Activated CD4-positive, alpha-beta T cell treated with anti-CD3 and anti-CD28 coated beads for 36 hours (primary cell): ENCODE data around the gene OTOF. TPM values are rescaled to one million over a fixed set of nuclear protein-coding genes. Genes with fewer than 3 reads are reported as not detected.
A peak's percentile ranks its signal among the peaks of the same experiment; 100 is the strongest.

Experiments
- ATAC-seq: fragments of 200-7000 bp; cut with Tn5 transposase; one replicate; pipeline ENCODE4 v1.10.0; 2021; ENCODE audit warnings: mild to moderate bottlenecking, moderate library complexity
- CTCF ChIA-PET: fragments of 350-600 bp; sonication (Branson Sonifier 250); formaldehyde crosslinking; loops from one replicate; lab custom pipeline; 2021; ENCODE audit warnings: antibody characterized with exemption; lab: Charles Lee
- POLR2A ChIA-PET: fragments of 350-600 bp; sonication (Branson Sonifier 250); formaldehyde crosslinking; loops from one replicate; lab custom pipeline; 2021; ENCODE audit warnings: antibody characterized with exemption, inconsistent platforms; lab: Charles Lee
- DNase-seq: peaks from one replicate; pipeline ENCODE4 v3.0.0-alpha.2; 2020
- H3K27ac Mint-ChIP-seq: one replicate; pipeline ENCODE4 v1.8.0; 2021; ENCODE audit warnings: mixed read lengths
- H3K27me3 Mint-ChIP-seq: one replicate; pipeline ENCODE4 v1.8.0; 2021; ENCODE audit warnings: mixed read lengths
- H3K36me3 Mint-ChIP-seq: one replicate; pipeline ENCODE4 v1.8.0; 2021; ENCODE audit warnings: low read depth, mixed read lengths
- H3K4me1 Mint-ChIP-seq: one replicate; pipeline ENCODE4 v1.8.0; 2021; ENCODE audit warnings: mixed read lengths
- H3K4me3 Mint-ChIP-seq: one replicate; pipeline ENCODE4 v1.8.0; 2021; ENCODE audit warnings: mild to moderate bottlenecking, moderate library complexity, mixed read lengths
- H3K9me3 Mint-ChIP-seq: one replicate; pipeline ENCODE4 v1.8.0; 2021; ENCODE audit warnings: low read depth, mixed read lengths
- intact Hi-C, 2 experiments: fragments of 100-400 bp; cut with DNase I in 1 of 2; cut with micrococcal nuclease in 1 of 2; formaldehyde crosslinking; loops; one replicate each; pipeline versions ENCODE4 v1.14.2 to v1.15.1; 2022 to 2024; cut with DNase I, micrococcal nuclease
- total RNA-seq, 2 experiments: library from RNA; stranded (reverse); gene quantifications; one replicate each; pipeline ENCODE4 v1.2.3, GENCODE V29; 2021

The OTOF gene
- total RNA-seq, 2 experiments from 2014 or later = 1.9 to 2.3 TPM

DNA sequence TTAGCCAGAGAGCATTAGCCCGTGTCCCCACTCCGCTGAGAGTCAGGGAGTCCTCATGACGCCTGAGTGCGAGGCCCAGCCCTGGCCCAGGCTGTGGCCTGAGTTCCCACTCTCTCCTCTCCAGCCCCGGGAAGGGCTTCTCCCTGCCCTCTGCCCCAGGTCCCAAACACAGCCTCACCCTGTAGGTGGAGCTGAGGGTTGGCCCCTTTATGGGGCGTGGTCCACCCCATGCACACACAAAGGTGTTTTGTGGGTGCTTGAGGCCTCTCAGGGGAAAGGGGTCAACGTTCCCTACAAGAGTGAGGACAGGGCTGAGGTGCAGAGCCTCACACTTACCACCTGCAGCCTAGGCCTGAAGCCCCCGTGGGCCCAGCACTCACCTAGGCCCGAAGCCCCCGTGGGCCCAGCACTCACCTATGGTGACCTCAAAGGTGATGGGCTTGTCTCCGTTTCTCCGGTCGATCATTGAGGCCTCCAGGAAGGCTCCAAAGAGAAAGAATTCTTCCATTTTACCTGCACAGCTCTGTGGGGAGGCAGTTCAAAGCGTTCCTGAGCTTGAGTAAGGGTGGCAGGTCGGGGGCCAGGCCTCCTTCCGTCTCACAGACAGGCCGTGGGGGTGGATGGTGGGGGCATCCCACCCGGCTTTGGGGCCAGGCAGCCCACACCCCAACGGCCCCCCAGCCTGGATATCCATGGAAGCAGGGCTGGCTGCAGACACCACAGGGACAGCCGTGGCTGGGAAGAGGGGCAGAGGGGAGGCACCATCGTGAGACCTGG is 2.1 kb upstream of the OTOF start:
- DNase-seq = no peak
- Mint-ChIP-seq H3K27me3 (no peaks in the 10 kb centered on the region), H3K9me3 (no peaks in the 10 kb centered on the region), H3K36me3 (no peaks in the 10 kb centered on the region), H3K27ac (no peak overlapping the region), H3K4me1 (peaks cover 6% of the 10 kb centered on the region), H3K4me3 (no peak overlapping the region)
- no peak for ATAC-seq
- ChIA-PET CTCF (interaction anchor here (0.8 kb wide), 1 partner anchor 11 kb away, joined by 3 read pairs; no protein-coding TSS in a partner anchor), POLR2A (no interaction called here)
- intact Hi-C loops = no loop called here

DNA sequence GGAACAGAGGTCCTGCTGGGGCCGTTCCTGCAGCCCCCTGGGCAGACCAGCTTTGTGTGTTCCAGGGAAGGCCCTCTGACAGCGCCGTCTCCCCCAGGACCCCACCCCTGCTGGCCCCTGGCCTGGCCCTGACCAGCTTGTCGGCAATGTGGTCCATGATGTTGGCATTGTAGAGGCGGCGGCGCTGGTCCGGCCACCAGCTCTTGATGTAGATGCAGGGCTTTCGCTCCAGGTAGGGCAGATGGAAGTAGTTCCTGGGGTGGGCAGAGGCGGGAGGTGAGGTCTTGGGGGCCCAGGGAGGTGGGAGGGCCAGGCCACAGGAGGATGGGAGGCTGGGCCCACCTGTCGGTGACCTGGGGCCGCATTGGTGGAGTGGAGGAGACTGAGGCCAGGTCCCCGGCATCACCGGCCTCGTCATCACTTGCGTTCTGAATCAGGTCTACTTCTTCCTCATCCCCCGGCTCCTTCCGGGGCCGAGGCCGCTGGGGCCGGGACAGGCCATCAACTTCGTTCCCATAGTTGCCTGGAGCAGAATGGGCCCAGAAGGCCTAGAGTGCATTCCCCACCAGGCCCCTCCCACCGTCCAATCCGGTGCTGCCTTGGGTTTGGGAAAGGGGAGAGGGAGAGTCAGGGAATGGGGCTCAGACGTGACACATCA is 1.3 kb upstream of the OTOF start:
- peaks cover 6% of the 10 kb centered on the region for H3K4me1 Mint-ChIP-seq
- ChIA-PET POLR2A (no interaction called here), CTCF (interaction anchor here (0.8 kb wide), 1 partner anchor 10 kb away, joined by 3 read pairs; no protein-coding TSS in a partner anchor)
- intact Hi-C loops = no loop called here
- H3K27ac Mint-ChIP-seq = no peak overlapping the region
- ATAC-seq (no peak), DNase-seq (no peak)
- no peaks in the 10 kb centered on the region for H3K9me3 Mint-ChIP-seq
- no peaks in the 10 kb centered on the region for H3K36me3 Mint-ChIP-seq
- H3K4me3 Mint-ChIP-seq = no peak overlapping the region
- H3K27me3 Mint-ChIP-seq = no peaks in the 10 kb centered on the region

DNA sequence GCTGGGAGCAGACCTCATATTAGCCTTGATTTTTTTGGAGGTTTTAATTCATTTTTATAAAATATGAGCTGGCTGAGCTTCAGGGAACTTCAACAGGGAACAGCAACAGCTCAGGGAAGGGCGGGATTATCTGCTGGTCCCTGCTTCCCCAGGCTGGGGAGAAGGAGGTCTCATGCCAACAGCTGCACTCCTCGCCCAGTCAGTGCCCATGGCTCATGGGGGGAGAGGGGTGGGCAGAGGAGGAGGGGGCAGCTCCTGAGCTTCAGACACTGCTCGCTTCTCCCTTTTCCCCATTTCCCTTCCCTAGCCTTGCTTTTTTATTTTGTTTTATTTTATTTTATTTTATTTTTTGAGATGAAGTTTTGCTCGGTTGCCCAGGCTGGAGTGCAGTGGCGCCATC is 442 bp upstream of the OTOF start:
- Mint-ChIP-seq H3K36me3 (no peaks in the 10 kb centered on the region), H3K4me1 (peaks cover 6% of the 10 kb centered on the region), H3K9me3 (no peaks in the 10 kb centered on the region), H3K27me3 (no peaks in the 10 kb centered on the region), H3K27ac (no peak overlapping the region), H3K4me3 (no peak overlapping the region)
- ATAC-seq (no peak), DNase-seq (no peak)
- POLR2A ChIA-PET = no interaction called here
- CTCF ChIA-PET = interaction anchor here (0.7 kb wide), 1 partner anchor 334 kb away, joined by 3 read pairs; no protein-coding TSS in a partner anchor
- intact Hi-C loops = no loop called here

DNA sequence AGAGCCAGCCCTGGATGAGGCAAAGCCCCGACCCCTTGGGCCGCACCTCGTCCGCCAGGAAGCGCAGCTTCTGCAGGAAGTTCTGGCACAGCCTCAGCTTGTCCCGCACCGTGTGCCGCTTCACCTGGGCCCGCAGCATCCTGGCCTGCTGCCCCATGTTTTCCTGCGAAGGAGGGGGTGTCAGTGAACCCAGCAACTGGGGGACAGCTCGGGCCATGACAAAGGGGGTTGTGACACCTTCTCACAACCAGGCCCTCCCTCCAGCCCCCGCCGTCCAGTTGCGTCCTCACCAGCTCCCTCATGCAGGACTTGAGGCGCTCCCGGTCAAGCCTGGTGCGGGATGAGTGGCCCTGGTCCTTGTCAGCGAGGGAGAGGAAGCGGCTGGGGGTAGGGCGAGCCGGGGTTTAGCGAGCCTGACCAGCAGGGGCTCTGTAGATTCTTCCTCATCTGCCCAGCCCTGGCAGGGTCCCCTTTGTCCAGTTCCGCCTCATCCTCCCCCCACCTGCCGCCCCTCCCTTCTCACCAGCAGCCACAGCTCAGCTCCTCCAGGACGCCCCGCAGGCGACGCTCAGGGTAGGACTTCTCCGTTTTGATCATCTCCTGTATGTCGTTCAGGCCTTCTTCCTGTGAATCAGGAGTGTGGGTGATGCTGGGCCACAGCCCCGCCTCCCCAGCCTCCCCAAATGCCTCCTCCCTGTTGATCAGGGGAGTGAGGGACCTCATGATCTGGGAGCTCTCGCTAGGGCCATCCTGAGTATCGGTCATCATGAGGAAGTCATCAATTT is 606 bp downstream of the OTOF start:
- intact Hi-C loops = no loop called here
- DNase-seq (peak; percentile 50), ATAC-seq (peak; percentile 91)
- Mint-ChIP-seq H3K4me1 (peaks cover 6% of the 10 kb centered on the region), H3K4me3 (peak overlapping the region; percentile 22), H3K9me3 (no peaks in the 10 kb centered on the region), H3K36me3 (no peaks in the 10 kb centered on the region), H3K27ac (peak overlapping the region; percentile 14), H3K27me3 (no peaks in the 10 kb centered on the region)
- ChIA-PET POLR2A (no interaction called here), CTCF (interaction anchor here (0.5 to 0.7 kb wide), 2 partner anchors 8 to 333 kb away, joined by 3 read pairs; no protein-coding TSS in a partner anchor)

- CTCF ChIA-PET = no interaction called here
- POLR2A ChIA-PET = interaction anchor here (0.6 kb wide), 1 partner anchor 205 kb away, joined by 3 read pairs; no protein-coding TSS in a partner anchor
- ATAC-seq = no peak
- peaks cover 6% of the 10 kb centered on the region for H3K4me1 Mint-ChIP-seq
- DNase-seq = no peak
- no peaks in the 10 kb centered on the region for H3K9me3 Mint-ChIP-seq
- H3K4me3 Mint-ChIP-seq = no peak overlapping the region
- no peaks in the 10 kb centered on the region for H3K27me3 Mint-ChIP-seq
- intact Hi-C loops = no loop called here
- H3K36me3 Mint-ChIP-seq = no peaks in the 10 kb centered on the region
- H3K27ac Mint-ChIP-seq = no peak overlapping the region
These were observed 2.0 kb downstream of the OTOF start for GRCh38 chr2:26475832-26476501.

DNA sequence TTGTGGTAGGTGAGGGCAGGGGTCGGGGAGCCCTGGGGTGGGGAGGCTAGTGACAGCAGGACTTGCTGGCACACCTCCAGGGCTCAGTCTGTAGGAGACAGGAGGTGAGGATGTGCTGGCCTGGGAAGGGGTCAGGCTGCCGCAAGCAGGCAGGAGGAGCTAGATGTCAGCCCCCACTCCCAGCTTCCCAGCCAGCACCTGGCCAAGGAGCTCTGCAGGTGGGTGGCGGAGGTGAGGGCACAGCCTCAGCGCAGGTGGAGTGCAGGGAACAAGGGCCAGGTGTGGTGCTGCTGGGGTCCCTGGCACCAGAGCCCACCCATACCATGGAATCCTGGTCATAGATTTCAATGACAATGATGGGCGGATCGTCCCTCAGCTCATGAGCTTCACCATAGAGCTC is 2.9 kb downstream of the OTOF start:
- Mint-ChIP-seq H3K36me3 (no peaks in the 10 kb centered on the region), H3K27me3 (no peaks in the 10 kb centered on the region), H3K4me1 (peaks cover 6% of the 10 kb centered on the region), H3K4me3 (no peak overlapping the region), H3K9me3 (peaks cover 1% of the 10 kb centered on the region), H3K27ac (no peak overlapping the region)
- intact Hi-C loops = no loop called here
- no peak for ATAC-seq
- no peak for DNase-seq
- CTCF ChIA-PET = no interaction called here
- POLR2A ChIA-PET = interaction anchor here (0.6 kb wide), 1 partner anchor 204 kb away, joined by 3 read pairs; no protein-coding TSS in a partner anchor

DNA sequence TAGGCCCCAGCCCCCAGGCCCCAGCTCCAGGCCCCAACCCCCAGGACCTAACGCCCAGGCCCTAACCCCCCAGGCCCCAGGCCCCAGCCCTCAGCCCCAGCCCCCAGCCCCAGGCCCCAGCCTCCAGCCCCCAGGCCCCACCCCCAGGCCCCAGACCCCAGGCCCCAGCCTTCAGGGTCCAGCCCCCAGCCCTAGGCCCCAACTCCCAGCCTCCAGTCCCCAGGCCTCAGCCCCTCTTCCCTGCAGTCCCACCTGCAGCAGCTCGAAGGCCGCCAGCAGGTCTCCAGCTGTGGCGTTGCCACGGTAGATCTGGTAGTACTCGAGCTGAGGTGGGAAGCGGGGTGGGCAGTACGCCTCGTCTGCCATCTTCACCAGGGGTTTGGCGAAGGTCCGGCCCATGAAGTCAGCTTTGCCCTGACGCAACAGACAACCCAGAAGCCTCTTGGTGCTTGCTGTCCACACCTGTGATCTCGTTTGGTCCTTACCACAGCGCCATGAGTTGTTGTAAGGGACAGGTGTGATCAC is 3.6 kb downstream of the OTOF start:
- DNase-seq (no peak), ATAC-seq (no peak)
- Mint-ChIP-seq H3K9me3 (peaks cover 8% of the 10 kb centered on the region), H3K27me3 (no peaks in the 10 kb centered on the region), H3K27ac (no peak overlapping the region), H3K36me3 (no peaks in the 10 kb centered on the region), H3K4me3 (no peak overlapping the region), H3K4me1 (peaks cover 6% of the 10 kb centered on the region)
- POLR2A ChIA-PET = no interaction called here
- CTCF ChIA-PET = interaction anchor here (0.7 kb wide), 1 partner anchor 322 kb away, joined by 3 read pairs; no protein-coding TSS in a partner anchor
- intact Hi-C loops = no loop called here

DNA sequence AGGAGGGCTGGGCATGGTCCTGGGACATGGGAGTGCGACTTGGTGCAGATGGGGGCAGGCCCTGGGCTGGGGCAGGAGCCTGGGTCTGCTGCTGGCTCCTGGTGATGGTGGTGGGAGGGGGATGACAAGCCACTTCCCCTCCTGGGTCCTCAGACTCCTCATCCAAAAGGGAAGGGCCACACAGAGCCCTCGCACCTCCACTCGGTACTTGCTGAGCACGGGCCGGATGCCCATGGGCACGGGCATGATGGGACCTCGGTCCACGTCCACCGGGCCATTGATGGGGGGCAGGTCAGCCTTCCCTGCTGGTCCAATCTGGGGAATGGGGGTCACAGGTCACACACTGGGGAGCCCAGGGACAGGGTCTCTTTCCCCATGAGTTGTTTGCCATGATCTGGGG is 4.1 kb downstream of the OTOF start:
- Mint-ChIP-seq H3K4me1 (peaks cover 6% of the 10 kb centered on the region), H3K9me3 (peaks cover 10% of the 10 kb centered on the region), H3K27me3 (no peaks in the 10 kb centered on the region), H3K4me3 (no peak overlapping the region), H3K36me3 (no peaks in the 10 kb centered on the region), H3K27ac (no peak overlapping the region)
- no peak for DNase-seq
- intact Hi-C loops = no loop called here
- ATAC-seq = no peak
- CTCF ChIA-PET = interaction anchor here (0.7 kb wide), 1 partner anchor 321 kb away, joined by 3 read pairs; no protein-coding TSS in a partner anchor
- POLR2A ChIA-PET = no interaction called here

GRCh38 chr2:26472821-26473655 is 4.9 kb downstream of the OTOF start:
- H3K36me3 Mint-ChIP-seq = peaks cover 2% of the 10 kb centered on the region
- H3K27me3 Mint-ChIP-seq = no peaks in the 10 kb centered on the region
- CTCF ChIA-PET = interaction anchor here (0.6 kb wide), 1 partner anchor 289 kb away, joined by 4 read pairs; no protein-coding TSS in a partner anchor
- ATAC-seq = no peak
- intact Hi-C loops = no loop called here
- no peak overlapping the region for H3K4me3 Mint-ChIP-seq
- no peak for DNase-seq
- POLR2A ChIA-PET = no interaction called here
- no peak overlapping the region for H3K27ac Mint-ChIP-seq
- peaks cover 12% of the 10 kb centered on the region for H3K9me3 Mint-ChIP-seq
- peaks cover 6% of the 10 kb centered on the region for H3K4me1 Mint-ChIP-seq
